Measurements from ENCODE around the gene ZYG11A.

ZYG11A gene

DNA sequence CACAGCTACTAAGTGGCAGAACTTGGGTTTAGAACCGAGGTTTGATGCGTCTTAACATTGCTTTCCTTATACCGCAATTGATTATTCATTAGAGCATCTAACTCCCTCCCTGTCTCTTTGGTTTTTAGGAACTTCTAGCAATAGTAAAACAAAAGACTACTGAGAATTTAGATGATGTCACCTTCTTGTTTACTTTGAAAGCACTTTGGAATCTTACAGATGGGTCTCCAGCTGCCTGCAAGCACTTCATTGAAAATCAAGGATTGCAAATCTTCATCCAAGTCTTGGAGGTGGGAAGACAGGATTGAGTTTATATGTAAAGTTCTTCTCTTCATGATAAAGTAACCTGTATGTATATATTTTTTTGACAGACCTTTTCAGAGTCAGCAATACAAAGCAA, 35.0 kb downstream of the ZYG11A start:
- TF ChIP-seq, protein P1, sequence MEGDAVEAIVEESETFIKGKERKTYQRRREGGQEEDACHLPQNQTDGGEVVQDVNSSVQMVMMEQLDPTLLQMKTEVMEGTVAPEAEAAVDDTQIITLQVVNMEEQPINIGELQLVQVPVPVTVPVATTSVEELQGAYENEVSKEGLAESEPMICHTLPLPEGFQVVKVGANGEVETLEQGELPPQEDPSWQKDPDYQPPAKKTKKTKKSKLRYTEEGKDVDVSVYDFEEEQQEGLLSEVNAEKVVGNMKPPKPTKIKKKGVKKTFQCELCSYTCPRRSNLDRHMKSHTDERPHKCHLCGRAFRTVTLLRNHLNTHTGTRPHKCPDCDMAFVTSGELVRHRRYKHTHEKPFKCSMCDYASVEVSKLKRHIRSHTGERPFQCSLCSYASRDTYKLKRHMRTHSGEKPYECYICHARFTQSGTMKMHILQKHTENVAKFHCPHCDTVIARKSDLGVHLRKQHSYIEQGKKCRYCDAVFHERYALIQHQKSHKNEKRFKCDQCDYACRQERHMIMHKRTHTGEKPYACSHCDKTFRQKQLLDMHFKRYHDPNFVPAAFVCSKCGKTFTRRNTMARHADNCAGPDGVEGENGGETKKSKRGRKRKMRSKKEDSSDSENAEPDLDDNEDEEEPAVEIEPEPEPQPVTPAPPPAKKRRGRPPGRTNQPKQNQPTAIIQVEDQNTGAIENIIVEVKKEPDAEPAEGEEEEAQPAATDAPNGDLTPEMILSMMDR (IDR thresholded peaks at IDR 0.05; ENCODE audit: insufficient read depth, low read depth, low read length, missing control alignments), result no peak
- DNase-seq (ENCODE audit: low read depth), result no peak
- no peak overlapping the region for H3K4me3 ChIP-seq (ENCODE audit: low read length)

DNA sequence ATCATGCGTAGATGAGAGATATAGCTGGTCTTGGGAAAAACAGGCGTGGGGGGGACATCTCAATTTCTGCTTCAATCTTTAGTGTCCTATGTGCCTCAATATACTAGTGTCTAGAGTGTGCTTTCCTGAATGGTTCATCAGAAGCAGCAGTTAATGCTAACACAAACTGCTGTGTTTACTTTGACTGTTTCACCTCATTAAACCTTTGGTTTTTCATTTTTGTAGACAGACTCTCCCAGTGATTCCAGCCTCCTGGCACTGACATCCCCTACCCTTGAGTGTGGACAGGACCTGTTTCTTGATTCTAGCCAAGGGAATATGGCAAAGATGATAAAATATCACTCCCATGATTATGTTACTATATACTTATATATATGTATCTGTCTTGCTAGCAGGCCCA, 37.6 kb downstream of the ZYG11A start:
- no peak for DNase-seq (ENCODE audit: low read depth)
- TF ChIP-seq, protein P1 (IDR thresholded peaks at IDR 0.05; ENCODE audit: insufficient read depth, low read depth, low read length, missing control alignments), result no peak
- H3K4me3 ChIP-seq (ENCODE audit: low read length), result no peak overlapping the region

DNA sequence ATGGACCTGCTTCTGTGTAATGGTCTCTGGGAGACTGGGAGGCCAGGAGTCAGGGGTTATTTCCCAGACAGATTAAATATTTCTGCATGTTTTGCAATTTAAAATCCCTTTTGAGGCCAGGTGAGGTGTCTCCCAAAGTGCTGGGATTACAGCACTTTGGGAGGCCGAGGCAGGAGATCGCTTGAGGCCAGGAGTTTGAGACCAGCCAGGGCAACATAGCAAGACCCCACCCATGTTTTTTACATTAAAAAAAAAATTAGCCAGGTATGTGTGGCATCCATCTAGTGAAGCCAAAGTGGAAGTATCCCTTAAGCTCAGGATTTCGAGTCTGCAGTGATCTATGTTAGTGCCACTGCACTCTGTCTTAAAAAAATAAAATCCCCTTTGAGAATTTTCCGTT, 44.9 kb downstream of the ZYG11A start:
- DNase-seq (ENCODE audit: low read depth), result no peak
- TF ChIP-seq, protein P1 (IDR thresholded peaks at IDR 0.05; ENCODE audit: insufficient read depth, low read depth, low read length, missing control alignments), result no peak
- H3K4me3 ChIP-seq (ENCODE audit: low read length), result no peak overlapping the region

DNA sequence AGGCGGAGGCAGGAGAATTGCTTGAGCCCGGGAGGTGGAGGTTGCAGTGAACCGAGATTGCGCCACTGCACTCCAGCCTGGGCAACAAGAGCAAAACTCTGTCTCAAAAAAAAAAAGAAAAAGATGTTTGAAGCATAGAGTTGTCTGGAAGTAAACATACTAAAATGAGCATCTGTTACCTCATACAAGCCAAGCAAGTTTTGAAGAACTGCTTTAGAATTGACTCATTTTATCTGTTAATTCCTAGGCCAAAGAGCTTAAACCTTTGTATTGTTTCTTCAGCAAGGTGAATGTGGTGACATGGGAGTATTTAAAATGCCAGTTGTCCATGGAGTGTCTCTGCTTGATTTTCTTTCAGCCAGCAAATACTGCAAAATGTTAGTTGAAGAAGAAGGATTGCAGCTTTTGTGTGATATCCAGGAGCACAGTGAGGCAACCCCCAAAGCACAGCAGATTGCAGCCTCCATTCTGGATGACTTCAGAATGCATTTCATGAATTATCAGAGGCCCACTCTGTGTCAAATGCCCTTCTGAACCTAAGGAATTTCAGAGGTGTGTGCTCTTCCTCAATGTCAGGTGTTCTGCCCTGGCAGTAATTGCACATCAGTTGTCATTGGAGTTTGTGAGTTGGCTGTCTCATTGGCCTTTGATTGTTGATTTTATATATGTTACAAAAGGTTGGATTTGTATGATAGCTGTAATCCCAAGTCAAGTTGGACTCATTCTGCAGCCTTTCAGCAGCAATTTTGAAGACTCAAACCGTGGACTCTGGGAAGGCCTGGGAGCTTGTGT, 50.1 kb downstream of the ZYG11A start:
- TF ChIP-seq, protein P1 (IDR thresholded peaks at IDR 0.05; ENCODE audit: insufficient read depth, low read depth, low read length, missing control alignments), result no peak
- H3K4me3 ChIP-seq (ENCODE audit: low read length), result no peak overlapping the region
- DNase-seq (ENCODE audit: low read depth), result peak; percentile 31

DNA sequence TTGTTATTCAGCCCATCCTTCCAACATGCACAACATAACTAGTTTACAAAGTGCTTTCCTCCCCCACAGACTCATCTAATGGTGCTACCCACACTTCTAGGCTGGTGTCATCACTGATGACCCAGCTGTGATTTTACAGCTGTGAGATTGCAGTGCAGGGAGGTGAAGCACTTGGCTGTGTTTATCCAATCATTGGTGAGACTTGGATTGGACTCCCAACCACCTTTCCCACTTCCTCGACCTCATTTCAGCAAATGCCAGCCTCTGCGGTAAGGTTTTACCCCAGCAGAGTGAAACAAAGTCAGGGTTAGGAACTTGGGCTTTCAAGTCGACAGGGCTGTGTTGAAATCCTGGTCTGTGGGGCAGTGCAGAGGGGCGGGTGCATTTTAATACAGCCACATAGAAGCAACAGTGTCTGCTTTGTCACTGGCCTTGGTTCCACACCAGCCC, 56.9 kb downstream of the ZYG11A start:
- TF ChIP-seq, protein P1 (IDR thresholded peaks at IDR 0.05; ENCODE audit: insufficient read depth, low read depth, low read length, missing control alignments), result no peak
- DNase-seq (ENCODE audit: low read depth), result no peak
- H3K4me3 ChIP-seq (ENCODE audit: low read length), result no peak overlapping the region

DNA sequence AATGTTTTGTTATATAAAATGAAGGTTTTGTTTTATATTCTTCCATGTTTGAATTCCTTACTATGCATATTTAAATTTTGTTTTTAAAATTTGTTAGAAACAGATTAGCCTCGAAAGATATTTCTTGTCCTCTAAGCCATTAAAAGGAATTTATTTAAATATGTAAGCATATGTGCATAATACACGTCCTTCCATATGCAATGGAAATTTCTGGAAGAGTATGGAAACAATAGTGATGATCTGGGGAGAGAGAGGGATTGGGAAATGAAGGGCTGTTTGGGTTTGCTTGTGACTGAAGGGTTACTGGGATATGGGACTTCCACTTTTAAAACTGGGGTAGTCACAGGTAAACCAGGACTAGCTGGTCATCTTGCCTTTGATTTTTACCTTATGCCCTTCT, 57.8 kb downstream of the ZYG11A start:
- no peak for DNase-seq (ENCODE audit: low read depth)
- H3K4me3 ChIP-seq (ENCODE audit: low read length), result no peak overlapping the region
- TF ChIP-seq, protein P1 (IDR thresholded peaks at IDR 0.05; ENCODE audit: insufficient read depth, low read depth, low read length, missing control alignments), result no peak

DNA sequence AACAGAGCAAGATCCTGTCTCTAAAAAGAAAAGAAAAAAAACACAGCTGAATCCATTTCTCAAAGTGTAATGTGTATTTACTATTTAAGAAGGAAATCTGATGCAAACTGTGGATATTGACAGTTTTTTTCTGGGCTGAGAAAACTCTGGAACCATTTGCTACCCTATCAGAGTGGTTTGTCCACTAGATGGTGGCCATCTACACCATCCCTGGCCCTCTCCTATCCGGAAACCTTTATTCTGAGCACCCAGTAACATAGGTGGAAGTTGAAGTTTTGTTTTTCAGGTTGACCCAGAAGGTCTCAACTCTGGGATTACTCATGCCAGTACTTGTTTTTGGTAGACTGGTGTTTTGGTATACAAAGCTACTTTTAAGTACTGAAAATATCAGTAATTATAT, 58.8 kb downstream of the ZYG11A start:
- H3K4me3 ChIP-seq (ENCODE audit: low read length), result no peak overlapping the region
- TF ChIP-seq, protein P1 (IDR thresholded peaks at IDR 0.05; ENCODE audit: insufficient read depth, low read depth, low read length, missing control alignments), result no peak
- DNase-seq (ENCODE audit: low read depth), result no peak
